ENCODE measurements around the gene TRAPPC3.

DNA sequence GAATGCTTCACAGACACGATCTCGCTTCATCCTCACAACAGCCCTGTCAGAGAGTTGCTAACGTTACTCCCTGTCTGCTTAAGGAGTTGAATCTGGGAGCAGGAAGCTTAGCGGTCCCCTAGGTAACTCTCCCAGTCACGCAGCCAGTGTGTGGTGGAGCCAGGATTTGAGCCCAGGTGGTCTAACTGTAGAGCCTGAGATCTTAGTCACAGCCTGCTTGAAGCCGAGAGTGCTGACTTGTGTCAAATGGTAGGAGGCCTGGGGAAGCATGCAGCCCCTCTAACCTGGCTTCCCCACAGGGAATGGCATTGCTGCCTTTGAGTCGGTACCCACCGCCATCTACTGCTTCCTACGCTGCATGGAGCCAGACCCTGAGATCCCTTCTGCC is 56.5 kb downstream of the TRAPPC3 start:
- TF ChIP-seq POLR2A (IDR thresholded peaks at IDR 0.05) (no peak), CTCF (IDR thresholded peaks at IDR 0.05) (no peak)

Data from esophagus squamous epithelium (tissue), 4 donors.